Progenitor cell of endocrine pancreas (in vitro differentiated cells): ENCODE measurements around the gene ATAD5. TPM values are rescaled to one million over a fixed set of nuclear protein-coding genes. Genes with fewer than 3 reads are reported as not detected.

Experiments
- DNase-seq: peaks from one replicate; pipeline ENCODE4 v3.0.0; 2021; ENCODE audit warnings: low spot score; ENCODE audit not compliant: unreplicated experiment
- H3K27ac Mint-ChIP-seq: 2 replicates; pipeline ENCODE4 v1.8.0; 2021; ENCODE audit warnings: mild to moderate bottlenecking, moderate library complexity, mixed read lengths
- H3K27me3 Mint-ChIP-seq: 2 replicates; pipeline ENCODE4 v1.8.0; 2021; ENCODE audit warnings: mixed read lengths
- H3K36me3 Mint-ChIP-seq: 2 replicates; pipeline ENCODE4 v1.8.0; 2022; ENCODE audit warnings: mixed read lengths; ENCODE audit not compliant: insufficient read depth
- H3K4me1 Mint-ChIP-seq: 2 replicates; pipeline ENCODE4 v1.8.0; 2021; ENCODE audit warnings: low read depth, mixed read lengths
- H3K4me3 Mint-ChIP-seq: 2 replicates; pipeline ENCODE4 v1.8.0; 2021; ENCODE audit warnings: low read depth, mild to moderate bottlenecking, moderate library complexity, mixed read lengths
- H3K9me3 Mint-ChIP-seq: 2 replicates; pipeline ENCODE4 v1.8.0; 2021; ENCODE audit warnings: low read depth, mixed read lengths
- total RNA-seq: library from RNA; stranded (reverse); gene quantifications from 2 replicates; pipeline ENCODE4 v1.2.1, GENCODE V29; 2021
- TF ChIP-seq, protein P1 (sequence below): fragments of 200-600 bp; sonication (generic); IDR thresholded peaks from one replicate; pipeline ENCODE4 v1.5.0; 2021; ENCODE audit warnings: antibody characterized with exemption, mild to moderate bottlenecking; ENCODE audit not compliant: unreplicated experiment

ATAD5 gene
- total RNA-seq, 1 donor from 2014 or later: 14.0 TPM

DNA sequence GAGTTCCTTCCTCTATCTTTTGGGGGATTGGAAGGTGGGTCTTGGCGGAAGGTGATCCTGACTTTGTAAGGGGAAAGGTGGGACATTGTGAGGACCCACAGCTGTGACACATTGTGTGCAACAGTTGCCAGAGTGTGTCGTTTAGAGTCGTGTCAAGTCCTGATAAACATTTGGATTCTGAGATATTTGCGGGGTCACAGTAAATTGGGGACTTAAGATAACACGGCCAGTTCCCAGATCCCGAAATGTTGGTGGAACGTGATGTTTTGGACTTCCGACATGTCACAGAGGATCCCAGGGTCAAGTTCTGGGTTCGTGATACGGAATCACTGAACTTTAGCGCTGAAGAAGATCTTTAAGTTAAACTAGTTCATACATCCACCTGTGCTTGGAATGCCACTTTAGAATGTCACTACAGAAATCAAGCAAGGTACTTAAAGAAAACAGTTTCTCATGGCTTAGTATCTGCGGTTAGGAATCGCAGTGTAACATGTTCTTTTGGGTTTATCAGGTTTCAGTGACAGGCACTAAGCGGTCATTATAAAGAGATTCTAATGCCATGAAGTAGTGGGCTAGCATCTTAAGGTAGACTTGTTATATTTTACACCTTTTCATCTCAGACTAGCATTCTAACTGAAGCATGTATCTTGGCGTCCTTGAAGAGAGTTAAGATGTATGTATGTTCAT lies 815 bp downstream of the ATAD5 start:
- peaks cover 14% of the 10 kb centered on the region for H3K4me1 Mint-ChIP-seq
- peaks cover 8% of the 10 kb centered on the region for H3K36me3 Mint-ChIP-seq
- H3K27me3 Mint-ChIP-seq: no peaks in the 10 kb centered on the region
- peak overlapping the region; percentile 95 for H3K4me3 Mint-ChIP-seq
- peak overlapping the region; percentile 98 for H3K27ac Mint-ChIP-seq
- no peak for DNase-seq
- no peaks in the 10 kb centered on the region for H3K9me3 Mint-ChIP-seq
- TF ChIP-seq, protein P1, sequence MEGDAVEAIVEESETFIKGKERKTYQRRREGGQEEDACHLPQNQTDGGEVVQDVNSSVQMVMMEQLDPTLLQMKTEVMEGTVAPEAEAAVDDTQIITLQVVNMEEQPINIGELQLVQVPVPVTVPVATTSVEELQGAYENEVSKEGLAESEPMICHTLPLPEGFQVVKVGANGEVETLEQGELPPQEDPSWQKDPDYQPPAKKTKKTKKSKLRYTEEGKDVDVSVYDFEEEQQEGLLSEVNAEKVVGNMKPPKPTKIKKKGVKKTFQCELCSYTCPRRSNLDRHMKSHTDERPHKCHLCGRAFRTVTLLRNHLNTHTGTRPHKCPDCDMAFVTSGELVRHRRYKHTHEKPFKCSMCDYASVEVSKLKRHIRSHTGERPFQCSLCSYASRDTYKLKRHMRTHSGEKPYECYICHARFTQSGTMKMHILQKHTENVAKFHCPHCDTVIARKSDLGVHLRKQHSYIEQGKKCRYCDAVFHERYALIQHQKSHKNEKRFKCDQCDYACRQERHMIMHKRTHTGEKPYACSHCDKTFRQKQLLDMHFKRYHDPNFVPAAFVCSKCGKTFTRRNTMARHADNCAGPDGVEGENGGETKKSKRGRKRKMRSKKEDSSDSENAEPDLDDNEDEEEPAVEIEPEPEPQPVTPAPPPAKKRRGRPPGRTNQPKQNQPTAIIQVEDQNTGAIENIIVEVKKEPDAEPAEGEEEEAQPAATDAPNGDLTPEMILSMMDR: no peak

DNA sequence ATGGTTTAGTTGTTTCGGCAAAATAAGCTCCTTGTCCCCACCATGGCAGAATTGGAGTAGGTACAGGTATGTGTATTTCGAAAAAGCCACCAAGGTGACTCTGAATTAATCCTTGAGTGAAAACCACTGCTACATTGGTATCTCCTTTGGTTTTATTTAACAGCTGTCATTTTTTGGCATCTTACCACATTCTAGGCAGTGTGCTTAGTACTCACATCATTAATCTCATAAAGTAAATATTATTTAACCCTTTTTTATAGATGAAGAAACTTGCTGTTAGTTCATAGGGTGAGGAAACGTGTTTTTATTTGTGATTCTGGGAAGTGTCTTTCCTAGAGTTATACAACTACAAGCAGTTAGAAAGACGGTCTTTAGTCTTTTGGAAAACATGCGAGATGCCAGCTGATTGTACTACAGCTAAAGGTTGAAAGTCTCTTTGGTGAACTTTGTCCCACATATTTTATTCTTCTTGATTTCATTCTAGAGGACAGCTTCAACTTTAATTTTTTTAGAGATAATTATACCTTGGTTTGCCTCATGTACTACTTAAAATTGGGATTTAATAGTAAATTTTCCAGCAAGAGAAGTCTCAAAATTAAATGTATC lies 6.5 kb downstream of the ATAD5 start:
- TF ChIP-seq, protein P1: no peak
- DNase-seq: no peak
- Mint-ChIP-seq H3K36me3 (peaks cover 10% of the 10 kb centered on the region), H3K9me3 (no peaks in the 10 kb centered on the region), H3K4me3 (no peak overlapping the region), H3K4me1 (no peaks in the 10 kb centered on the region), H3K27me3 (no peaks in the 10 kb centered on the region), H3K27ac (no peak overlapping the region)

DNA sequence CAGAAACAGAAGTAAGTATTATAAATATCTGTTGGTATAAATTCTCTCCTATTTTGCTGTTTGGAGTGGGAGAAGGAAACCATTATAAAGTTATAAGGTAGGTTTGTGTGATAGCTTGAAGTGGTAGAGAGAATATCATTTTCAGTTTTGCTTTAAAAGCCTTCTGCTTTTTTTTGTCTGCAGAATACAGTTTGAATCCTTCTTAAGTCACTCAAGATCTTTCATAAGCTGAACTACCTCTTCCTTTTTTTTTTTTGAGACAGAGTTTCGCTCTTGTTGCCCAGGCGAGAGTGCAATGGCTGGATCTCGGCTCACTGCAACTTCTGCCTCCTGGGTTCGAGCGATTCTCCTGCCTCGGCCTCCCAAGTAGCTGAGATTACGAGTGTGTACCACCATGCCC lies 9.0 kb downstream of the ATAD5 start:
- Mint-ChIP-seq H3K36me3 (peaks cover 7% of the 10 kb centered on the region), H3K9me3 (no peaks in the 10 kb centered on the region)
- TF ChIP-seq, protein P1: no peak

DNA sequence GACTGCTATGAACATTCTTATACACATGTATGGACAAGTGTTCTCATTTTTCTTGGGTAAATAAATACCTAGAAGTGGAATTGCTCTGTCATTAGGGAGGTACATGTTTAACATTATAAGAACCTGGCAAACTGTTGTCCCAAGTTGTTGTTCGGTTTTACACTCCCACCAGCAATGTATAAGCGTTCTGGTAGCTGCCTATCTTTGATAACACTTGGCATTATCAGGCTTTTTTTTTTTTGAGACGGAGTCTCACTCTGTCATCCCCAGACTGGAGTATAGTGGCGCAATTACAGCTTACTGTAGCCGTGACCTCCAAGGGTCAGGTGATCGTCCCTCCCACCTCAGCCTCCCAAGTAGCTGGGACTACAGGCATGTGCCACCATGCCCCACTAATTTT lies 16.3 kb downstream of the ATAD5 start:
- no peaks in the 10 kb centered on the region for H3K4me1 Mint-ChIP-seq
- TF ChIP-seq, protein P1: no peak
- H3K36me3 Mint-ChIP-seq: peaks cover 7% of the 10 kb centered on the region

More for the DNA sequence above, 9.0 kb downstream of the ATAD5 start:
- H3K27ac Mint-ChIP-seq: no peak overlapping the region
- H3K4me3 Mint-ChIP-seq: no peak overlapping the region
- DNase-seq: no peak
- H3K27me3 Mint-ChIP-seq: no peaks in the 10 kb centered on the region
- H3K4me1 Mint-ChIP-seq: no peaks in the 10 kb centered on the region

DNA sequence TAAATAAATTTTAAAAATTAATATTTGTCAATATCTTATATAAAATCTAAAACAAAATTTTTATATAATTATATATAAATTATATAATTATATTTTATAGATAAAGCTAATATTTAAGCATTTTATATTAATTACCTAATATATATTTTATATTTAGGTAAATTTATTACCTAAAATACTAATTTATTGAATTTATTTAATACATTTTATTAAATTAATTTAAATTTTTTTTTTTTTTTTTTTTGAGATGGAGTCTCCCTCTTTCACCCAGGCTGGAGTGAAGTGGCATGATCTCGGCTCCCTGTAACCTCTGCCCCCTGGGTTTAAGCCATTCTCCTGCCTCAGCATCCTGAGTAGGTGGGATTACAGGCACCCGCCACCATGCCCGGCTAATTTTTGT lies 22.4 kb downstream of the ATAD5 start:
- H3K4me3 Mint-ChIP-seq: no peak overlapping the region
- TF ChIP-seq, protein P1: no peak
- no peak overlapping the region for H3K27ac Mint-ChIP-seq
- no peaks in the 10 kb centered on the region for H3K4me1 Mint-ChIP-seq
- H3K9me3 Mint-ChIP-seq: no peaks in the 10 kb centered on the region
- DNase-seq: no peak
- peaks cover 4% of the 10 kb centered on the region for H3K36me3 Mint-ChIP-seq
- no peaks in the 10 kb centered on the region for H3K27me3 Mint-ChIP-seq

More for the DNA sequence above, 16.3 kb downstream of the ATAD5 start:
- no peaks in the 10 kb centered on the region for H3K9me3 Mint-ChIP-seq
- no peak for DNase-seq
- H3K27ac Mint-ChIP-seq: no peak overlapping the region
- H3K4me3 Mint-ChIP-seq: no peak overlapping the region
- no peaks in the 10 kb centered on the region for H3K27me3 Mint-ChIP-seq
